ENCODE data around the gene EFNA2. TPM values are rescaled to one million over a fixed set of nuclear protein-coding genes. Genes with fewer than 3 reads are reported as not detected.

EFNA2 gene
- total RNA-seq, 1 experiment from 2014 or later: 12.2 TPM

DNA sequence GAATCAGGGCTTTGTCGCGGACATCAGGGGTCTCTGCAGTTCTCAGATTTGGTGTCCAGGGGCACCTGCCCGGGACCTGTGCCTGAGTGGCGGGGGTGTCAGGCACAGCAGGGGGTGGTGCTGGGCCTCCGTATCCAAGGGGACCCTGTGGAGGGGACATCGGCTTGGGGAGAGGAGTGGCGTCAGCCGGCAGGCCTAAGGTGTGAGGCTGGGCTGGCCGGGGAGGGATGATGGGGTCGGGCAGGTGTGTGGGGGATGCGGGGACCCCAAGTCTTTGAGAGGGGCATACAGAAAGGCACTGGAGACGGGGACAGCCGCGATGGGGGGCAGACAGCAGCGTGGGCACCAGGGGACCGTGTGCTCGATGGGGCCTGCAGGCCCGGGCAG, 2.5 kb downstream of the EFNA2 start:
- no peak overlapping the region for H3K4me2 ChIP-seq (ENCODE audit: low read length)
- CTCF ChIA-PET: no interaction called here
- no peak overlapping the region for H3K9ac ChIP-seq (ENCODE audit: low read length)
- no peaks in the 10 kb centered on the region for H3K9me3 ChIP-seq (ENCODE audit: control insufficient read depth in 1 of 2, insufficient read depth in 1 of 2, low read depth in 1 of 2, low read length in 2 of 2)
- no peak for DNase-seq (ENCODE audit: low read depth, low spot score)
- intact Hi-C loops (cut with micrococcal nuclease): no loop called here
- no peaks in the 10 kb centered on the region for H4K20me1 ChIP-seq (ENCODE audit: insufficient read depth)
- BruUV-seq (replicated peaks): no TSS peak
- no peak overlapping the region for H3K4me3 ChIP-seq (replicated peaks in 1 of 2; ENCODE audit: low read depth in 1 of 2, low read length in 2 of 2)
- H2AFZ ChIP-seq (ENCODE audit: low read depth, low read length, poor library complexity, severe bottlenecking): no peak overlapping the region
- H3K9me2 ChIP-seq (ENCODE audit: insufficient read depth): no peaks in the 10 kb centered on the region
- ATAC-seq: no peak
- RAD21 ChIA-PET (ENCODE audit: low non-redundant PET in 1 of 2, low total read pairs in 2 of 2, uncharacterized antibody in 2 of 2, unreplicated experiment in 2 of 2): no interaction called here
- no peak overlapping the region for H3K27ac ChIP-seq (ENCODE audit: low read depth, low read length)
- no peaks in the 10 kb centered on the region for H3K79me2 ChIP-seq (ENCODE audit: insufficient read depth, low read length)
- H3K4me1 ChIP-seq (ENCODE audit: control insufficient read depth in 1 of 2, insufficient read depth in 2 of 2, low read length in 2 of 2): peaks cover 17 to 37% of the 10 kb centered on the region in 2 experiments
- H3K36me3 ChIP-seq (ENCODE audit: control insufficient read depth in 1 of 2, insufficient read depth in 2 of 2, low read length in 2 of 2): no peaks in the 10 kb centered on the region
- POLR2A ChIA-PET: no interaction called here
- H3K27me3 ChIP-seq (ENCODE audit: insufficient read depth, low read length): no peaks in the 10 kb centered on the region
- TF ChIP-seq ELF1 (IDR thresholded peaks at IDR 0.05; ENCODE audit: borderline replicate concordance, low read depth): no peak
- no peak for TF ChIP-seq FOSL1 (IDR thresholded peaks at IDR 0.05; ENCODE audit: low read depth)
- no peak for TF ChIP-seq REST (IDR thresholded peaks at IDR 0.05; ENCODE audit: low read depth)
- TF ChIP-seq CEBPB (IDR thresholded peaks at IDR 0.05; ENCODE audit: low read depth): no peak
- TF ChIP-seq YY1 (IDR thresholded peaks at IDR 0.05; ENCODE audit: extremely low read depth, insufficient replicate concordance, low read depth, low read length): no peak
- no peak for TF ChIP-seq EGR1 (IDR thresholded peaks at IDR 0.05; ENCODE audit: low read depth)
- TF ChIP-seq POLR2AphosphoS5 (IDR thresholded peaks at IDR 0.05; ENCODE audit: low read depth, low read length): no peak
- no peak for TF ChIP-seq JUND (IDR thresholded peaks at IDR 0.05)
- TF ChIP-seq CBX3 (IDR thresholded peaks at IDR 0.05; ENCODE audit: low read depth): no peak
- TF ChIP-seq ZFX (IDR thresholded peaks at IDR 0.05): no peak
- TF ChIP-seq, protein P1, sequence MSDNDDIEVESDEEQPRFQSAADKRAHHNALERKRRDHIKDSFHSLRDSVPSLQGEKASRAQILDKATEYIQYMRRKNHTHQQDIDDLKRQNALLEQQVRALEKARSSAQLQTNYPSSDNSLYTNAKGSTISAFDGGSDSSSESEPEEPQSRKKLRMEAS (IDR thresholded peaks at IDR 0.05): no peak
- no peak for TF ChIP-seq SIN3A (IDR thresholded peaks at IDR 0.05; ENCODE audit: low read depth)
- no peak for TF ChIP-seq TCF7L2 (IDR thresholded peaks at IDR 0.05; ENCODE audit: borderline replicate concordance, extremely low read depth, insufficient read depth, insufficient read length)
- TF ChIP-seq RAD21 (IDR thresholded peaks at IDR 0.05; ENCODE audit: low read depth): no peak
- no peak for TF ChIP-seq POLR2A (IDR thresholded peaks at IDR 0.05; ENCODE audit: borderline replicate concordance, extremely low read depth, insufficient read depth, insufficient read length)
- TF ChIP-seq, protein P2, sequence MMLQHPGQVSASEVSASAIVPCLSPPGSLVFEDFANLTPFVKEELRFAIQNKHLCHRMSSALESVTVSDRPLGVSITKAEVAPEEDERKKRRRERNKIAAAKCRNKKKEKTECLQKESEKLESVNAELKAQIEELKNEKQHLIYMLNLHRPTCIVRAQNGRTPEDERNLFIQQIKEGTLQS (IDR thresholded peaks at IDR 0.05): no peak
- TF ChIP-seq EZH2phosphoT487 (IDR thresholded peaks at IDR 0.05; ENCODE audit: borderline replicate concordance): no peak
- TF ChIP-seq, protein P3, sequence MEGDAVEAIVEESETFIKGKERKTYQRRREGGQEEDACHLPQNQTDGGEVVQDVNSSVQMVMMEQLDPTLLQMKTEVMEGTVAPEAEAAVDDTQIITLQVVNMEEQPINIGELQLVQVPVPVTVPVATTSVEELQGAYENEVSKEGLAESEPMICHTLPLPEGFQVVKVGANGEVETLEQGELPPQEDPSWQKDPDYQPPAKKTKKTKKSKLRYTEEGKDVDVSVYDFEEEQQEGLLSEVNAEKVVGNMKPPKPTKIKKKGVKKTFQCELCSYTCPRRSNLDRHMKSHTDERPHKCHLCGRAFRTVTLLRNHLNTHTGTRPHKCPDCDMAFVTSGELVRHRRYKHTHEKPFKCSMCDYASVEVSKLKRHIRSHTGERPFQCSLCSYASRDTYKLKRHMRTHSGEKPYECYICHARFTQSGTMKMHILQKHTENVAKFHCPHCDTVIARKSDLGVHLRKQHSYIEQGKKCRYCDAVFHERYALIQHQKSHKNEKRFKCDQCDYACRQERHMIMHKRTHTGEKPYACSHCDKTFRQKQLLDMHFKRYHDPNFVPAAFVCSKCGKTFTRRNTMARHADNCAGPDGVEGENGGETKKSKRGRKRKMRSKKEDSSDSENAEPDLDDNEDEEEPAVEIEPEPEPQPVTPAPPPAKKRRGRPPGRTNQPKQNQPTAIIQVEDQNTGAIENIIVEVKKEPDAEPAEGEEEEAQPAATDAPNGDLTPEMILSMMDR (IDR thresholded peaks at IDR 0.05 in 2 of 3, conservative IDR thresholded peaks at IDR 0.05 in 1 of 3; ENCODE audit: borderline replicate concordance in 1 of 3, insufficient read depth in 1 of 3, low read depth in 2 of 3, low read length in 2 of 3): no peak
- no peak for TF ChIP-seq EZH2 (IDR thresholded peaks at IDR 0.05)
- TF ChIP-seq SRF (IDR thresholded peaks at IDR 0.05; ENCODE audit: low read depth): no peak
